GM12878 (cell line): ENCODE data around the gene FAM171A1. TPM values are rescaled to one million over a fixed set of nuclear protein-coding genes. Genes with fewer than 3 reads are reported as not detected.

Experiments used
- ATAC-seq: fragments of 200-7000 bp; cut with Tn5 transposase; 3 replicates; pipeline ENCODE4 v1.9.1; 2020; ENCODE audit warnings: mild to moderate bottlenecking, moderate library complexity
- BruUV-seq: library from RNA; stranded (reverse); fragments of 400-500 nt; replicated peaks from 2 replicates; lab custom pipeline; 2021; lab: Mats Ljungman, UMichigan
- CTCF ChIA-PET: fragments of 300-600 bp; sonication (Branson Sonifier 250); formaldehyde crosslinking; extraction: SDS; loops from one replicate; lab custom pipeline; 2021; ENCODE audit warnings: inconsistent platforms; lab: Yijun Ruan, JAX
- POLR2A ChIA-PET: fragments of 350-600 bp; formaldehyde crosslinking; extraction: SDS; loops from one replicate; lab custom pipeline; 2021; ENCODE audit warnings: inconsistent platforms; lab: Charles Lee
- RAD21 ChIA-PET: fragments of 300-600 bp; sonication (Branson Sonifier 250); formaldehyde crosslinking; loops from one replicate; lab custom pipeline; 2023; ENCODE audit warnings: antibody characterized with exemption; ENCODE audit not compliant: unreplicated experiment; lab: Charles Lee
- SMC1A ChIA-PET: fragments of 300-600 bp; sonication (Branson Sonifier 250); formaldehyde crosslinking; loops from one replicate; lab custom pipeline; 2023; ENCODE audit not compliant: unreplicated experiment, uncharacterized antibody; lab: Charles Lee
- DNase-seq: peaks from one replicate; pipeline ENCODE4 v3.0.0-alpha.2; 2011; ENCODE audit warnings: low read depth, low spot score
- FAIRE-seq: peaks from 3 replicates; lab custom pipeline; 2011; peaks lifted over from hg19 to GRCh38; lab: Jason Lieb, UNC
- H2AFZ ChIP-seq: 2 replicates; pipeline ENCODE4 v1.6.0; 2011; ENCODE audit warnings: low read depth, low read length, control low read depth; ENCODE audit not compliant: control insufficient read depth
- H3K27ac ChIP-seq: 2 replicates; pipeline ENCODE4 v1.5.1; 2011; ENCODE audit warnings: control low read depth; ENCODE audit not compliant: control insufficient read depth, insufficient read depth
- H3K27me3 ChIP-seq, 2 experiments: replicated peaks in 1 of 2; 2 replicates each; pipeline versions ENCODE4 v1.6.0 to v1.6.1; 2011; ENCODE audit warnings: low read length in 1 of 2; ENCODE audit not compliant: control insufficient read depth in 2 of 2, insufficient read depth in 2 of 2
- H3K36me3 ChIP-seq, 2 experiments: 2 replicates each; pipeline ENCODE4 v1.5.1; 2011; ENCODE audit warnings: low read length in 1 of 2; ENCODE audit not compliant: control insufficient read depth in 2 of 2, insufficient read depth in 2 of 2
- H3K4me1 ChIP-seq: 2 replicates; pipeline ENCODE4 v1.6.1; 2011; ENCODE audit warnings: mild to moderate bottlenecking, low read length, moderate library complexity, mixed read lengths; ENCODE audit not compliant: control insufficient read depth, insufficient read depth
- H3K4me2 ChIP-seq: 2 replicates; pipeline ENCODE4 v1.6.0; 2011; ENCODE audit warnings: control low read depth; ENCODE audit not compliant: control insufficient read depth, insufficient read depth
- H3K4me3 ChIP-seq: fragments of 200-600 bp; sonication (generic); 2 replicates; pipeline ENCODE4 v1.5.1; 2016
- H3K79me2 ChIP-seq: 2 replicates; pipeline ENCODE4 v1.6.0; 2011; ENCODE audit warnings: low read length; ENCODE audit not compliant: control insufficient read depth, insufficient read depth
- H3K9ac ChIP-seq: 2 replicates; pipeline ENCODE4 v1.8.0; 2011; ENCODE audit warnings: low read length, control low read depth, mixed read lengths; ENCODE audit not compliant: control insufficient read depth, insufficient read depth
- H3K9me3 ChIP-seq: replicated peaks from 3 replicates; pipeline ENCODE4 v1.5.1; 2011; ENCODE audit warnings: mild to moderate bottlenecking, low read length; ENCODE audit not compliant: control insufficient read depth, insufficient read depth
- H4K20me1 ChIP-seq: 2 replicates; pipeline ENCODE4 v1.6.0; 2011; ENCODE audit not compliant: control insufficient read depth, insufficient read depth
- ATF7 ChIP-seq: fragments of 450-650 bp; IDR thresholded peaks from 2 replicates; pipeline ENCODE4 v1.6.1; 2016; ENCODE audit warnings: low read depth, mild to moderate bottlenecking
- CBX5 ChIP-seq: sonication (generic); IDR thresholded peaks from 2 replicates; pipeline ENCODE4 v1.6.1; 2016; ENCODE audit warnings: low read depth, moderate library complexity, mild to moderate bottlenecking, inconsistent platforms
- CREB1 ChIP-seq: IDR thresholded peaks from 2 replicates; pipeline ENCODE4 v1.6.1; 2012; ENCODE audit warnings: low read depth, mild to moderate bottlenecking, inconsistent platforms
- GATAD2B ChIP-seq: fragments of 450-650 bp; conservative IDR thresholded peaks from 2 replicates; pipeline ENCODE4 v1.6.1; 2017; ENCODE audit warnings: low read depth, mild to moderate bottlenecking, moderate library complexity
- HCFC1 ChIP-seq: fragments of 150-350 bp; IDR thresholded peaks from 2 replicates; pipeline ENCODE4 v1.6.1; 2014; ENCODE audit warnings: low read length
- HDAC2 ChIP-seq: fragments of 200-600 bp; sonication (generic); IDR thresholded peaks from 2 replicates; pipeline ENCODE4 v1.6.1; 2017
- KAT2A ChIP-seq: conservative IDR thresholded peaks from 2 replicates; pipeline ENCODE4 v1.6.1; 2011; ENCODE audit warnings: low read depth, low read length; ENCODE audit not compliant: control insufficient read depth
- NFYB ChIP-seq: IDR thresholded peaks from 2 replicates; pipeline ENCODE4 v1.6.1; 2011; ENCODE audit warnings: low read depth, mild to moderate bottlenecking, low read length, improper control_type of control experiment, moderate library complexity; ENCODE audit not compliant: insufficient read depth
- PBX3 ChIP-seq: IDR thresholded peaks from 2 replicates; pipeline ENCODE4 v1.6.1; 2011; ENCODE audit warnings: mild to moderate bottlenecking, low read depth, low read length, moderate library complexity; ENCODE audit not compliant: insufficient replicate concordance
- POLR2A ChIP-seq: IDR thresholded peaks from 2 replicates; pipeline ENCODE4 v1.6.1; 2011; ENCODE audit warnings: low read depth, mild to moderate bottlenecking, low read length
- POLR2AphosphoS5 ChIP-seq: IDR thresholded peaks from 2 replicates; pipeline ENCODE4 v1.6.1; 2011; ENCODE audit warnings: mild to moderate bottlenecking, low read length, inconsistent platforms
- RB1 ChIP-seq: fragments of 450-650 bp; formaldehyde crosslinking; IDR thresholded peaks from 2 replicates; pipeline ENCODE4 v1.6.1; 2017; ENCODE audit warnings: mild to moderate bottlenecking, borderline replicate concordance
- SKIL ChIP-seq: fragments of 450-650 bp; IDR thresholded peaks from 2 replicates; pipeline ENCODE4 v1.6.1; 2017; ENCODE audit warnings: mild to moderate bottlenecking, low read depth, inconsistent platforms; ENCODE audit not compliant: poor library complexity, severe bottlenecking
- SMAD5 ChIP-seq: IDR thresholded peaks from 2 replicates; pipeline ENCODE4 v1.6.1; 2016; ENCODE audit warnings: antibody characterized with exemption, low read depth
- SMARCA5 ChIP-seq: fragments of 450-650 bp; IDR thresholded peaks from 2 replicates; pipeline ENCODE4 v1.6.1; 2017; ENCODE audit warnings: mild to moderate bottlenecking
- TBL1XR1 ChIP-seq: IDR thresholded peaks from 2 replicates; pipeline ENCODE4 v1.6.1; 2012; ENCODE audit warnings: low read depth, low read length, improper control_type of control experiment
- TCF3 ChIP-seq: IDR thresholded peaks from 2 replicates; pipeline ENCODE4 v1.6.1; 2012; ENCODE audit warnings: low read depth, mild to moderate bottlenecking, low read length, borderline replicate concordance; ENCODE audit not compliant: insufficient read depth
- TCF7 ChIP-seq: IDR thresholded peaks from 2 replicates; pipeline ENCODE4 v1.6.1; 2014; ENCODE audit warnings: antibody characterized with exemption, borderline replicate concordance
- ZBTB11 ChIP-seq: fragments of 450-650 bp; formaldehyde crosslinking; IDR thresholded peaks from 2 replicates; pipeline ENCODE4 v1.5.0; 2022; ENCODE audit warnings: mild to moderate bottlenecking, missing genetic modification characterization
- WGBS: methylation state at CpG from one replicate; pipeline ENCODE4 v1.1.6; 2016; ENCODE audit warnings: low lambda C conversion rate; ENCODE audit not compliant: insufficient replicate concordance, insufficient coverage; ENCODE audit errors: missing lambda C conversion rate; 5-methylcytosine and 5-hydroxymethylcytosine counted together
- in situ Hi-C: fragments of 300-500 bp; cut with MboI; formaldehyde crosslinking; loops from 9 replicates; pipeline ENCODE4 v1.14.3; 2018; ENCODE audit warnings: mixed read lengths
- intact Hi-C: fragments of 100-400 bp; cut with micrococcal nuclease; formaldehyde crosslinking; loops from one replicate; pipeline ENCODE4 v1.14.2; 2022; ENCODE audit not compliant: unreplicated experiment
- polyA plus RNA-seq, 11 experiments: library from polyadenylated mRNA; depleted of rRNA in 4 of 11; unstranded in 6 of 11; stranded (reverse) in 5 of 11; fragments of >200 nt; fragmentation: Nextera tagmentation in 4 of 11; fragmentation: Illumina TruSeq in 1 of 11; extraction: Ambion mirVana in 4 of 11; extraction: Trizol in 1 of 11; gene quantifications; 1 replicate in 1 of 11; 2 replicates in 10 of 11; pipeline versions ENCODE4 v1.2.1 to v1.2.3, GENCODE V29; 2011 to 2016; ENCODE audit warnings: inconsistent platforms in 2 of 11, missing spikeins in 2 of 11, low read depth in 1 of 11
- total RNA-seq, 4 experiments: library from RNA; depleted of rRNA in 3 of 4; stranded (reverse); fragments of >200 nt in 3 of 4; fragmentation: Illumina TruSeq in 1 of 4; extraction: Trizol in 1 of 4; gene quantifications; 2 replicates each; pipeline versions ENCODE4 v1.2.1 to v1.2.3, GENCODE V29; 2013 to 2021

FAM171A1 gene
- total and polyA plus RNA-seq, 10 of the 15 experiments (the other 5 are each of a cell fraction or from before 2014, with no cell fraction given), result 0.05 to 0.28 (median 0.10) TPM; not detected in 1

- Histone ChIP-seq H3K79me2 (peaks cover 3% of the 10 kb centered on the region; the same call in 1 of the 2 replicates), H3K9me3 (no peaks in the 10 kb centered on the region), H3K4me1 (peaks cover 8% of the 10 kb centered on the region; the same call in 1 of the 2 replicates), H4K20me1 (no peaks in the 10 kb centered on the region), H3K36me3 (no peaks in the 10 kb centered on the region), H2AFZ (peak within 1 kb of the TSS; percentile 96), H3K4me3 (peak within 1 kb of the TSS; percentile 85), H3K9ac (peak within 1 kb of the TSS; percentile 38), H3K4me2 (peak within 1 kb of the TSS; percentile 82), H3K27ac (peak within 1 kb of the TSS; percentile 53; the same call in 1 of the 2 replicates), H3K27me3 (no peaks in the 10 kb centered on the region; a peak in 1 of 4 replicates)
- FAIRE-seq, result no peak
- intact Hi-C loops, result no loop called here
- ChIA-PET CTCF (interaction anchor here (0.7 to 6.2 kb wide), 6 partner anchors 20 to 63 kb away, joined by 3 to 38 read pairs (median 6); no protein-coding TSS in a partner anchor), POLR2A (interaction anchor here (0.7 to 2.1 kb wide), 6 partner anchors 24 to 47 kb away, joined by 3 to 13 read pairs (median 4); no protein-coding TSS in a partner anchor), SMC1A (interaction anchor here (1.0 to 8.5 kb wide), 7 partner anchors 22 to 71 kb away, joined by 3 to 86 read pairs (median 9); no protein-coding TSS in a partner anchor), RAD21 (interaction anchor here (0.8 to 3.6 kb wide), 8 partner anchors 26 to 215 kb away, joined by 3 to 39 read pairs (median 3); partner anchors contain the start of gene MEIG1)
- in situ Hi-C loops, result loop anchor here (25.0 kb wide), 1 partner anchor 1269 kb away; the partner anchor contains the start of gene PTER
- no peak for DNase-seq
- WGBS, result under 1% methylated on average over 31 of the region's 70 CpGs
- no TSS peak for BruUV-seq
- ATAC-seq, result peak; percentile 91
- TF ChIP-seq HCFC1 (no peak; the same call in 1 of the 2 replicates), PBX3 (no peak), TBL1XR1 (no peak), CREB1 (peak; percentile 46; the same call in 1 of the 2 replicates), POLR2A (peak; percentile 90), TCF3 (no peak), NFYB (no peak), ATF7 (no peak), RB1 (peak; percentile 69; the same call in 1 of the 2 replicates), SMARCA5 (peak; percentile 85), ZBTB11 (CRISPR knock-in tag) (no peak), CBX5 (no peak), TCF7 (no peak), POLR2AphosphoS5 (peak; percentile 80; the same call in 1 of the 2 replicates), GATAD2B (no peak; the same call in 1 of the 2 replicates), HDAC2 (no peak), KAT2A (no peak), SMAD5 (no peak), SKIL (no peak)
Measured at GRCh38 chr10:15168291-15168785, 202.8 kb downstream of the FAM171A1 start, which contains the start of gene NMT2. Gene NMT2, minus strand, starts transcription at chr10:15168693. Its CDS starts 81 bp downstream, at chr10:15168612.
